HepG2 (cell line): ENCODE data around the gene RUVBL2. TPM values are rescaled to one million over a fixed set of nuclear protein-coding genes. Genes with fewer than 3 reads are reported as not detected.

Experiments
- ATAC-seq: fragments of 200-7000 bp; cut with Tn5 transposase; 3 replicates; pipeline ENCODE4 v1.9.1; 2020; ENCODE audit warnings: mild to moderate bottlenecking, moderate library complexity
- BruUV-seq: library from RNA; stranded (reverse); fragments of 400-500 nt; replicated peaks from 2 replicates; lab custom pipeline; 2021; lab: Mats Ljungman, UMichigan
- CTCF ChIA-PET: fragments of 300-600 bp; formaldehyde crosslinking; extraction: SDS; loops from one replicate; lab custom pipeline; 2021; ENCODE audit warnings: low total read pairs, inconsistent platforms, low intra/inter-chr PET ratio; lab: Yijun Ruan, JAX
- POLR2A ChIA-PET: fragments of 350-600 bp; sonication (Branson Sonifier 250); formaldehyde crosslinking; loops from one replicate; lab custom pipeline; 2020; ENCODE audit warnings: antibody characterized with exemption, inconsistent platforms; lab: Yijun Ruan, JAX
- DNase-seq: peaks from one replicate; pipeline ENCODE4 v3.0.0-alpha.2; 2015; ENCODE audit warnings: low spot score
- FAIRE-seq: peaks from 3 replicates; lab custom pipeline; 2011; peaks lifted over from hg19 to GRCh38; lab: Jason Lieb, UNC
- H2AFZ ChIP-seq: one replicate; pipeline ENCODE4 v1.6.1; 2011; ENCODE audit warnings: low read length, inconsistent platforms
- H3K27ac ChIP-seq: fragments of 300-600 bp; 3 replicates; pipeline ENCODE4 v1.8.0; 2011; ENCODE audit warnings: mixed run types, mild to moderate bottlenecking, mixed read lengths, low read length, inconsistent platforms; ENCODE audit not compliant: insufficient read depth; ENCODE audit errors: extremely low read length
- H3K27me3 ChIP-seq, 2 experiments: fragments of 200-600 bp in 1 of 2; 2 replicates in 1 of 2; 3 replicates in 1 of 2; pipeline versions ENCODE4 v1.6.0 to v1.8.0; 2011; ENCODE audit warnings: low read length in 2 of 2, mild to moderate bottlenecking in 2 of 2, moderate library complexity in 2 of 2, inconsistent platforms in 1 of 2; ENCODE audit not compliant: insufficient read depth in 2 of 2, control insufficient read depth in 1 of 2
- H3K36me3 ChIP-seq, 2 experiments: fragments of 200-600 bp in 1 of 2; replicated peaks in 1 of 2; 2 replicates in 1 of 2; 3 replicates in 1 of 2; pipeline versions ENCODE4 v1.5.1 to v1.8.0; 2011; ENCODE audit warnings: low read length in 2 of 2, inconsistent platforms in 1 of 2; ENCODE audit not compliant: insufficient read depth in 2 of 2, control insufficient read depth in 1 of 2
- H3K4me1 ChIP-seq: 2 replicates; pipeline ENCODE4 v1.5.1; 2012; ENCODE audit warnings: low read length, inconsistent platforms; ENCODE audit not compliant: insufficient read depth
- H3K4me2 ChIP-seq: 2 replicates; pipeline ENCODE4 v1.6.0; 2011; ENCODE audit warnings: low read depth, low read length, inconsistent platforms
- H3K4me3 ChIP-seq, 3 experiments: fragments of 200-600 bp in 1 of 3; sonication (generic), shearing (Covaris generic) in 1 of 3; replicated peaks in 1 of 3; 2 replicates each; pipeline ENCODE4 v1.5.1; 2011 to 2016; ENCODE audit warnings: low read length in 3 of 3, inconsistent platforms in 2 of 3, low read depth in 2 of 3, mild to moderate bottlenecking in 2 of 3, control low read depth in 1 of 3, mixed read lengths in 1 of 3; ENCODE audit not compliant: insufficient read depth in 1 of 3
- H3K79me2 ChIP-seq: one replicate; pipeline ENCODE4 v1.6.1; 2011; ENCODE audit warnings: low read length, inconsistent platforms; ENCODE audit not compliant: insufficient read depth
- H3K9ac ChIP-seq: 2 replicates; pipeline ENCODE4 v1.6.0; 2011; ENCODE audit warnings: mild to moderate bottlenecking, low read depth, low read length, inconsistent platforms; ENCODE audit not compliant: insufficient read depth
- H3K9me3 ChIP-seq: 2 replicates; pipeline ENCODE4 v1.5.1; 2012; ENCODE audit warnings: mild to moderate bottlenecking, low read length
- H4K20me1 ChIP-seq: 2 replicates; pipeline ENCODE4 v1.6.0; 2011; ENCODE audit warnings: inconsistent platforms, mild to moderate bottlenecking, low read length, moderate library complexity; ENCODE audit not compliant: insufficient read depth
- RBFOX2 ChIP-seq: fragments of 200-400 bp; formaldehyde crosslinking; IDR thresholded peaks from 2 replicates; pipeline ENCODE4 v1.6.1; 2017; ENCODE audit warnings: low read depth, mild to moderate bottlenecking, low read length
- SRY ChIP-seq: sonication (generic); formaldehyde crosslinking; IDR thresholded peaks from 2 replicates; pipeline ENCODE4 v1.8.0; 2022; ENCODE audit warnings: mild to moderate bottlenecking, missing genetic modification reagents
- ZNF121 ChIP-seq: sonication (generic); formaldehyde crosslinking; IDR thresholded peaks from 2 replicates; pipeline ENCODE4 v1.5.0; 2020; ENCODE audit warnings: mild to moderate bottlenecking, missing genetic modification reagents
- ZNF350 ChIP-seq: sonication (generic); formaldehyde crosslinking; IDR thresholded peaks from 2 replicates; pipeline ENCODE4 v1.4.0; 2020; ENCODE audit warnings: mild to moderate bottlenecking, low read depth, missing genetic modification reagents, borderline replicate concordance
- whole genome bisulfite sequencing: methylation state at CpG from one replicate; pipeline ENCODE4 v1.1.6; 2017; ENCODE audit warnings: low lambda C conversion rate; 5-methylcytosine and 5-hydroxymethylcytosine counted together
- in situ Hi-C: cut with HindIII; loops from 2 replicates; pipeline ENCODE4 v1.10.0; 2017; ENCODE audit warnings: low pct_unique_long_range_greater_than_20kb; ENCODE audit not compliant: extremely low pct_ligation_motif_present
- intact Hi-C: fragments of 100-400 bp; cut with micrococcal nuclease; formaldehyde crosslinking; loops from one replicate; pipeline ENCODE4 v1.10.0; 2022; ENCODE audit not compliant: unreplicated experiment
- polyA plus RNA-seq, 8 experiments: library from polyadenylated mRNA; depleted of rRNA in 3 of 8; stranded (reverse) in 7 of 8; unstranded in 1 of 8; fragments of >200 nt; fragmentation: Illumina TruSeq in 4 of 8; extraction: Trizol in 4 of 8; gene quantifications; 2 replicates each; pipeline versions ENCODE4 v1.2.1 to v1.2.3, GENCODE V29; 2011 to 2016; ENCODE audit warnings: low read depth in 4 of 8, missing spikeins in 1 of 8, mixed read lengths in 1 of 8; ENCODE audit not compliant: insufficient read depth in 1 of 8
- total RNA-seq, 5 experiments: library from RNA; depleted of rRNA; stranded (reverse); fragments of >200 nt; fragmentation: Illumina TruSeq; extraction: Trizol; gene quantifications; 2 replicates each; pipeline ENCODE4 v1.2.3, GENCODE V29; 2016; ENCODE audit warnings: low read depth in 1 of 5

The RUVBL2 gene
- total and polyA plus RNA-seq, 2 of the 13 experiments (the other 11 are each of a cell fraction or from before 2014, with no cell fraction given) = 120 to 122 TPM

DNA sequence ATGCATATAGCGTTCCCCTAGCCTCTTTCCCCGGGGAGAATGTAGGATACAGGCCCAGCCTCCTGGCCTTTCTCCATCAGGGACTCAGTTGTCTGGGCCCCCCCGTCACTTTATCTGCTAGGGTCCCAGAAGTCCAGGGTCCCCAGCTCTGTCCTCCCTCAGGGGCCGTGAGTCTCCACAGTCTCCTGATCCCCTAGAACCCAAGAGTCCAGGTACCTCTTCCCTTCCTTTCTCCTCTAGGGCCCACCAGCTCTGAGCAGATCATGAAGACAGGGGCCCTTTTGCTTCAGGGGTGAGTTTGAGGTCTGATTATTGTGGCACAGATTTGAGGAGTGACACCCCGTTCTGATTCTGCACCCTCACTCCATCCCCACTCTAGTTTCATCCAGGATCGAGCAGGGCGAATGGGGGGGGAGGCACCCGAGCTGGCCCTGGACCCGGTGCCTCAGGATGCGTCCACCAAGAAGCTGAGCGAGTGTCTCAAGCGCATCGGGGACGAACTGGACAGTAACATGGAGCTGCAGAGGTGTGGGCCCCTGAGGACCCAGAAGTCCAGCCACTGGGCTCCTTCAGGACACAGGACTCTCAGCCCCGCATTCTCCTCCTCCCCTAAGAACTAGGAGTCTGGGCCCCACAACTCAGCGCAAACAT is 38.3 kb upstream of the RUVBL2 start (continued):
- TF ChIP-seq SRY (CRISPR knock-in tag) = 0 out of 2 replicates have a peak, but pooled peaks have one; percentile 28
- TF ChIP-seq, all 625 proteins: peak for 29

DNA sequence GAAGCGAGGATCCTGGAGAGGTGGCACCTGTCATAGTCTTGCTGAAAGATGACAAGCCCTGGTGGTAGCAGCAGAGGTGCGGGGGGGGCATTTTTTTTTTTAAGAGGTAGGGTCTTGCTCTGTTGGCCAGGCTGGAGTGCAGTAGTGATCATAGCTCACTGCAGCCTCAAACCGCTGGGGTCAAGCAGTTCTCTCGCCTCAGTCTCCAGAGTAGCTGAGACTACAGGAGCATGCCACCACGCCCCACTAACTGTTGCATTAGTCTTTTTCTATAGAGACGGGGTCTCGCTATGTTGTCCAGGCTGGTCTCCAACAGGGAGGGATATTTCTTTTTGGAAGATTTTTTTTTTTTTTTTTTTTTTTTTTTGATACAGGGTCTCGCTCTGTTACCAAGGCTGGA is 35.7 kb upstream of the RUVBL2 start:
- ATAC-seq (no peak), FAIRE-seq (no peak), DNase-seq (no peak)
- POLR2A ChIA-PET = interaction anchor here (2.2 kb wide), 1 partner anchor 58 kb away, joined by 8 read pairs; the partner anchor contains the start of gene NUCB1
- TF ChIP-seq RBFOX2 (0 out of 2 replicates have a peak, but pooled peaks have one; percentile 52), ZNF350 (no peak), ZNF121 (CRISPR knock-in tag) (peak; percentile 96)
- Histone ChIP-seq H2AFZ (no peak overlapping the region), H3K4me3 (no peak overlapping the region), H3K4me1 (peaks cover 82% of the 10 kb centered on the region), H4K20me1 (no peaks in the 10 kb centered on the region; the same call in 1 of the 2 replicates), H3K9me3 (no peaks in the 10 kb centered on the region), H3K4me2 (no peak overlapping the region), H3K27me3 (no peaks in the 10 kb centered on the region; a peak in 1 of 5 replicates), H3K27ac (no peak overlapping the region), H3K36me3 (peaks cover 2 to 3% of the 10 kb centered on the region in 2 experiments; a peak in 1 of 5 replicates), H3K9ac (no peak overlapping the region), H3K79me2 (peaks cover 19% of the 10 kb centered on the region)
- intact Hi-C loops = no loop called here
- in situ Hi-C loops = no loop called here
- 96% methylated on average over 6 of the region's 8 CpGs for WGBS
- no TSS peak for BruUV-seq
- CTCF ChIA-PET = no interaction called here
